ENCODE data around the gene ACP2. TPM values are rescaled to one million over a fixed set of nuclear protein-coding genes. Genes with fewer than 3 reads are reported as not detected.

Gene ACP2
- total and polyA plus RNA-seq, 9 of the 15 experiments (the other 6 are each of a cell fraction or from before 2014, with no cell fraction given), result 1.9 to 20.0 (median 11.6) TPM

DNA sequence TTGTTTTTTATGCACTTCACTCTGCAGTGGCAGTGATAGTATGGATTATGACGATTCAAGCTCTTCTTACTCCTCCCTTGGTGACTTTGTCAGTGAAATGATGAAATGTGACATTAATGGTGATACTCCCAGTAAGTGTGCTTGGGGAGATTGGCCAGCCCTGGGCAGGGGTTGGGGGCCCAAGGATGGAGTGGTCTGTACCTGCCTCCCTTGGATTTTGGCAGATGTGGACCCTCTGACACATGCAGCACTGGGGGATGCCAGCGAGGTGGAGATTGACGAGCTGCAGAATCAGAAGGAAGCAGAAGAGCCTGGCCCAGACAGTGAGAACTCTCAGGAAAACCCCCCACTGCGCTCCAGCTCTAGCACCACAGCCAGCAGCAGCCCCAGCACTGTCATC is 35.5 kb upstream of the ACP2 start:
- 98% methylated on average over 4 of the region's 4 CpGs for WGBS (ENCODE audit: insufficient coverage, low coverage, missing lambda C conversion rate)
- TSS peak; percentile 27 for BruUV-seq (replicated peaks)
- no peaks in the 10 kb centered on the region for H3K9me3 ChIP-seq (replicated peaks; ENCODE audit: control insufficient read depth, insufficient read depth, low read depth, low read length)
- no peak overlapping the region for H3K4me3 ChIP-seq
- H3K79me2 ChIP-seq (ENCODE audit: control insufficient read depth, insufficient read depth, low read length), result no peaks in the 10 kb centered on the region
- H3K4me2 ChIP-seq (ENCODE audit: insufficient read depth, low read length), result no peak overlapping the region
- no peak overlapping the region for H3K27ac ChIP-seq (ENCODE audit: extremely low read depth, low read depth, low read length)
- DNase-seq (ENCODE audit: extremely low read depth in 1 of 4, low spot score in 3 of 4), result no peak
- in situ Hi-C loops (cut with MboI), result no loop called here
- no peak for ATAC-seq
- CTCF ChIA-PET (ENCODE audit: low intra/inter-chr PET ratio), result no interaction called here
- intact Hi-C loops (cut with micrococcal nuclease), result no loop called here
- H3K9ac ChIP-seq (ENCODE audit: insufficient read depth in 1 of 2, low read depth in 2 of 2, low read length in 2 of 2), result no peak overlapping the region
- H3K4me1 ChIP-seq (replicated peaks in 1 of 2; ENCODE audit: control insufficient read depth in 2 of 2, insufficient read depth in 2 of 2, low read length in 2 of 2), result no peaks in the 10 kb centered on the region
- H3K9me1 ChIP-seq (ENCODE audit: control insufficient read depth, insufficient read depth, low read length), result no peaks in the 10 kb centered on the region
- TF ChIP-seq SRF (CRISPR knock-in tag; IDR thresholded peaks at IDR 0.05) (no peak), NELFE (IDR thresholded peaks at IDR 0.05; ENCODE audit: insufficient read depth, insufficient read length) (no peak), ZBTB1 (CRISPR knock-in tag; IDR thresholded peaks at IDR 0.05; ENCODE audit: borderline replicate concordance, low read depth) (no peak), GTF2E2 (tag; IDR thresholded peaks at IDR 0.05) (no peak), TAF7 (tag; IDR thresholded peaks at IDR 0.05) (no peak), BRCA1 (IDR thresholded peaks at IDR 0.05) (no peak), BRCA1 (CRISPR knock-in tag; IDR thresholded peaks at IDR 0.05) (no peak), NR4A1 (CRISPR knock-in tag; IDR thresholded peaks at IDR 0.05) (no peak), NR4A1 (tag; IDR thresholded peaks at IDR 0.05) (no peak), SMAD2 (IDR thresholded peaks at IDR 0.05; ENCODE audit: low read depth, low read length) (no peak), BCOR (IDR thresholded peaks at IDR 0.05) (no peak), ZBTB7A (IDR thresholded peaks at IDR 0.05; ENCODE audit: borderline replicate concordance, control insufficient read depth, low read depth, low read length) (no peak)
- TF ChIP-seq, protein P1, sequence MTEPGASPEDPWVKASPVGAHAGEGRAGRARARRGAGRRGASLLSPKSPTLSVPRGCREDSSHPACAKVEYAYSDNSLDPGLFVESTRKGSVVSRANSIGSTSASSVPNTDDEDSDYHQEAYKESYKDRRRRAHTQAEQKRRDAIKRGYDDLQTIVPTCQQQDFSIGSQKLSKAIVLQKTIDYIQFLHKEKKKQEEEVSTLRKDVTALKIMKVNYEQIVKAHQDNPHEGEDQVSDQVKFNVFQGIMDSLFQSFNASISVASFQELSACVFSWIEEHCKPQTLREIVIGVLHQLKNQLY (CRISPR knock-in tag; conservative IDR thresholded peaks at IDR 0.05), result no peak
- TF ChIP-seq, protein P2, sequence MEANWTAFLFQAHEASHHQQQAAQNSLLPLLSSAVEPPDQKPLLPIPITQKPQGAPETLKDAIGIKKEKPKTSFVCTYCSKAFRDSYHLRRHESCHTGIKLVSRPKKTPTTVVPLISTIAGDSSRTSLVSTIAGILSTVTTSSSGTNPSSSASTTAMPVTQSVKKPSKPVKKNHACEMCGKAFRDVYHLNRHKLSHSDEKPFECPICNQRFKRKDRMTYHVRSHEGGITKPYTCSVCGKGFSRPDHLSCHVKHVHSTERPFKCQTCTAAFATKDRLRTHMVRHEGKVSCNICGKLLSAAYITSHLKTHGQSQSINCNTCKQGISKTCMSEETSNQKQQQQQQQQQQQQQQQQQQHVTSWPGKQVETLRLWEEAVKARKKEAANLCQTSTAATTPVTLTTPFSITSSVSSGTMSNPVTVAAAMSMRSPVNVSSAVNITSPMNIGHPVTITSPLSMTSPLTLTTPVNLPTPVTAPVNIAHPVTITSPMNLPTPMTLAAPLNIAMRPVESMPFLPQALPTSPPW (CRISPR knock-in tag; IDR thresholded peaks at IDR 0.05), result no peak
- no peak overlapping the region for H2AFZ ChIP-seq (ENCODE audit: low read depth, low read length)
- FAIRE-seq, result no peak
- no peaks in the 10 kb centered on the region for H4K20me1 ChIP-seq (replicated peaks; ENCODE audit: control insufficient read depth, insufficient read depth, low read length)
- H3K36me3 ChIP-seq (ENCODE audit: control insufficient read depth, insufficient read depth, low read length), result peaks cover 89% of the 10 kb centered on the region
- POLR2A ChIA-PET, result interaction anchor here (1.2 to 2.3 kb wide), 2 partner anchors 11 to 13 kb away, joined by 3 to 9 read pairs; partner anchors contain the start of gene MADD
- H3K27me3 ChIP-seq (ENCODE audit: control insufficient read depth in 2 of 2, insufficient read depth in 2 of 2, low read length in 2 of 2), result no peaks in the 10 kb centered on the region

Measured in K562 (cell line).